Mesodermal cell (in vitro differentiated cells): ENCODE results near the gene STIM1.
A peak's percentile ranks its signal among the peaks of the same experiment; 100 is the strongest.

ENCODE experiments used
- H3K27ac ChIP-seq: 2 replicates; pipeline ENCODE4 v1.7.0; 2013; ENCODE audit warnings: mild to moderate bottlenecking, low read depth, low read length, moderate library complexity; ENCODE audit not compliant: severe bottlenecking
- H3K36me3 ChIP-seq: 2 replicates; pipeline ENCODE4 v1.7.1; 2013; ENCODE audit warnings: mild to moderate bottlenecking, low read length, moderate library complexity; ENCODE audit not compliant: control insufficient read depth, insufficient read depth
- H3K4me1 ChIP-seq: one replicate; pipeline ENCODE4 v1.7.1; 2013; ENCODE audit warnings: mild to moderate bottlenecking, low read length; ENCODE audit not compliant: insufficient read depth, control insufficient read depth, poor library complexity, severe bottlenecking
- H3K4me3 ChIP-seq: 2 replicates; pipeline ENCODE4 v1.7.0; 2013; ENCODE audit warnings: low read length, control low read depth, mild to moderate bottlenecking; ENCODE audit not compliant: insufficient read depth, poor library complexity, severe bottlenecking; ENCODE audit errors: extremely low read depth
- H3K9me3 ChIP-seq: 2 replicates; pipeline ENCODE4 v1.7.1; 2013; ENCODE audit warnings: mild to moderate bottlenecking, low read length, moderate library complexity; ENCODE audit not compliant: control insufficient read depth
- WGBS, 2 experiments: methylation state at CpG; one replicate each; pipeline ENCODE4 v1.1.5; 2013; ENCODE audit warnings: missing lambda C conversion rate in 2 of 2; ENCODE audit not compliant: insufficient coverage in 2 of 2; 5-methylcytosine and 5-hydroxymethylcytosine counted together

Gene STIM1

DNA sequence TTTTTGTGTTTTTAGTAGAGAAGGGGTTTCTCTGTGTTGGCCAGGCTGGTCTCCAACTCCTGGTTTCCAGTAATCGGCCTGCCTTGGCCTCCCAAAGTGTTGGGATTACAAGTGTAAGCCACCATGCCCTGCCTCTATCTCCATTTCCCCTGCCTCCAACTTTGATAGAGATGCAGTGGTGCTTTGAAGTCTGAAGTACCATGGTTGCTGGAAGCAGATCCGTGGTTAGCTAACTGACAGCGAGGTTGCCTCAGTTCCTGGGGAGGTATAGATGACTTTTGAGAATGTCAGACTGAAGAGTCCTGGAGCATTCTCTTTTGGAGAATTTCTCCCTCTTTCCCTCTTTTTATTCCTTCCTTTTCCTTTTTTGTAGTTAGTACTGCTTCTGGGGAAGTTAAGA lies 127.6 kb downstream of the STIM1 start:
- no peak overlapping the region for H3K4me3 ChIP-seq
- 93 to 100% methylated on average over 2 to 3 of the region's 3 CpGs for WGBS, 2 experiments
- H3K27ac ChIP-seq = no peak overlapping the region
- no peaks in the 10 kb centered on the region for H3K4me1 ChIP-seq
- H3K36me3 ChIP-seq = no peaks in the 10 kb centered on the region
- H3K9me3 ChIP-seq = no peaks in the 10 kb centered on the region

DNA sequence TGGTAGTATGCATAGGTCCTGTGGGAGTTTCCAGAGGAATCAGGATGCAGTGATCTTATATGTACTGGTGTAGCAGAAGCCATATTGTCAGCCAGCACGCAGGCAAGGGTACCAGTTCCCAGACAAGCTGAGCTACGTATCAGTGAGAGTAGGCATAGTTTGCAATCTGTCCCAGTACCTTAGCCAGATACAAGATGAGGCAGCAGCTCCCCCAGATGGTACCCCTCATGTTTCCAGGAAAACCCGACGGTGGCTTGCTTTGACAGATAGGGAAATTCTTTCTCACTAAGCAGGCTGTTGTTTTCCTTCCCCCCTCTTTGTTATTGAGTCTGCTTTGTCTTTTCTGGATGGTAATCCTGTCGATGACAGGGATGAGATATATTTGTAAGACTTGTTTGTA lies 129.4 kb downstream of the STIM1 start:
- no peak overlapping the region for H3K4me3 ChIP-seq
- H3K9me3 ChIP-seq = no peaks in the 10 kb centered on the region
- no peaks in the 10 kb centered on the region for H3K4me1 ChIP-seq
- WGBS, 2 experiments = 54 to 93% methylated on average over 2 of the region's 5 CpGs
- no peaks in the 10 kb centered on the region for H3K36me3 ChIP-seq
- H3K27ac ChIP-seq = no peak overlapping the region

DNA sequence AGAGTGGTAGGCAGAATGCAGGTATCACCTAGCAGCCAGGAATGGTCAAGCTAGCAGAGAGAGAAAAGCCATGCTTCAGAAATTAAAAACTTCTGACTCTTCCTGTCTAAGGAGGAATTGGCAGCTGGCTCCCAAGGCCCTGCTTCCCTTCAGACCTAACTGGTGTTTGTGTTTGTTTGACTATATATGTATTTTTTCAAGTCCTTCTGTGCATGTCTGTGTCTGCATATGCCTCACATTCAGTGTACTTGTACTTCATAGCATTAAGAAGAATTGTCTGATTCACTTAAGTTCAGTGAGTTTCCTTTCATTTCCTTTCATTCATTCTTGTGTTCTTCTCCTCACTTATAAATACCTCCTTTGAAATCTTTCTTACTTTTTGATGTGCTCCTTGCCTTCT lies 130.2 kb downstream of the STIM1 start:
- H3K36me3 ChIP-seq = no peaks in the 10 kb centered on the region
- H3K4me3 ChIP-seq = no peak overlapping the region
- no peak overlapping the region for H3K27ac ChIP-seq
- H3K4me1 ChIP-seq = no peaks in the 10 kb centered on the region
- no peaks in the 10 kb centered on the region for H3K9me3 ChIP-seq

DNA sequence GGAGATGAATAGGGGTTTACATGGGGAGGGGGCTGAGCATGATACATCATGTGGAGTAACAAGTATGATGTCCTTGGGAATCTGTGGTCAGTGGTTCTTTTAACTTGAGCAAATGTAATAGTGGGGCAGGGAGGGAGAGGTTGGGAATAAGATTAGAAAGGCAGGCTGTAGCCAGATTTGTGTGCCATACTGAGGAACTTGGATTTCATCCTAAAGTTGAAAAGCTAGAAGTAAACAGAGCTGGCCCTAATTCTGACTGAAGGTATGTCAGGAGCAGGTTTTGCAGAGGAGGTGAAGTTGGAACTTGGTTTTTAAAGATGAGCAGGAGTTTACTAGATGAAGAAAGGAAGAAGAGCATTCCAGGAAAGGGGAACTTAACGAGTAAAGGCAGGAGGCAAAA lies 130.8 kb downstream of the STIM1 start:
- Histone ChIP-seq H3K9me3 (no peaks in the 10 kb centered on the region), H3K4me3 (no peak overlapping the region), H3K36me3 (no peaks in the 10 kb centered on the region), H3K27ac (no peak overlapping the region), H3K4me1 (no peaks in the 10 kb centered on the region)
- WGBS, 2 experiments = 100% methylated on average over 1 of the region's 1 CpG; no CpG with 5 or more reads in 1 of the 2 experiments

DNA sequence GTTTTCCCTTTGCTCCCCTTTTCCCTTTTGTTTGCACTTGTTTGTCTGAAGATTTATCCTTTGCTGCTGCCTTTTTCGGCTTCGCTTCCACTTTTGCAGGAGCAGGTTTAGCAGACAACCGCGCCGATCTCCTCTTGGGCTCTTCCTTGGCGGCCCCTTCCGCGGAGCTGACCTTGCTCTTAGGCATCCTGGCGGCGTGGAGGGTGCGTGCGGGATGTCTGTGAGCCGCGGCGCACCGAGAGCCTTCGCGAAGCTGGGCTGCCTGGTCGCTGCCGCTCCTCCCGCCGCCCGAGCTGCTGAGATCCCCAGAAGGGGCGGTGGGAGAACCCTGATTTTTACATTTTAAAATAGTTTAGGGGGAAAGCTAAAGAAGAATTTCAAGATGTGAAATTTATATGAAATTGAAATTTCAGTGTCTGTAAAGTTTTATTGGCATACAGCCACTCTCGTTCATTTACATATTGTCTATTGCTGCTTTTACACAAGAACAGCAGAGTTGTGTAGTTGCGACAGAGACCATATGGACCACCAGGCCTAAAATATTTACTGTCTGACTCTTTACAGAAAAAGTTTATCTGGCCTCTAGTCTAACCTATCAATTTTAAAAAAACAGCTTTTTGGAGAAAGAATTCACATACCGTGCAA lies 133.9 kb downstream of the STIM1 start:
- Histone ChIP-seq H3K4me1 (no peaks in the 10 kb centered on the region), H3K36me3 (no peaks in the 10 kb centered on the region), H3K27ac (no peak overlapping the region), H3K9me3 (peaks cover 7% of the 10 kb centered on the region), H3K4me3 (no peak overlapping the region)
- 80 to 82% methylated on average over 11 to 26 of the region's 27 CpGs for WGBS, 2 experiments

DNA sequence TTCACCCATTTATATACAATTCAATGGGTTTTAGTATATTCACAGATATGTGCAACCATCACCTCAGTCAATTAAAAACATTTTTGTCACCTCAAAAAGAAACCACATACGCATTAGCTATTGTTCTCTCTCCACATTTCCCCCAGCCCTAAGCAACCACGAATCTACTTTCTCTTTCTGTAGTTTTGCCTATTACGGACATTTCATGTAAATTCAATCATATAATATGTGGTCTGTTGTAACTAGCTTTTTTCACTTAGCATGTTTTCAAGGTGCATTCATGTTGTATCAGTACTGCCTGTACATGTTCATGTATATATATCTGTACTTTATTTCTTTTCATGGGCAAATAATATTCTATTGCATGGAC lies 134.4 kb downstream of the STIM1 start:
- Histone ChIP-seq H3K4me3 (no peak overlapping the region), H3K4me1 (no peaks in the 10 kb centered on the region)
- WGBS, 2 experiments = 100% methylated on average over 1 of the region's 3 CpGs; no CpG with 5 or more reads in 1 of the 2 experiments

DNA sequence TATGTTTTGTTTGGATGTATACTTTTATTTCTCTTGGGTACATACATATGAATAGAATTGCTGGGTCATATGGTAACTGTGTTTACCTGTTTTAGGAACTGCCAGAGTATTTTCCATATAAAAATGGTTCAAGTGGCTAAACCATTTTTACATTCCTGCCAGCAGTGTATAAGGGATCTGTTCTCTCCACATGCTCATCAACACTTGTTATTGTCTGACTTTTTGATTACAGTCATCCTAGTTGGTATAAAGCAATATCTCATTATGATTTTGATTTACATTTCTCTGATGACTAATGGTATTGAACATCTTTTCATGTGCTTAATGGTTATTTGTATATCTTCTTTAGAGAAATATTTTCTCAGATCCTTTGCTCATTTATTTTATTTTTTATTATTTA lies 134.9 kb downstream of the STIM1 start:
- no peaks in the 10 kb centered on the region for H3K36me3 ChIP-seq
- no peak overlapping the region for H3K27ac ChIP-seq
- no peaks in the 10 kb centered on the region for H3K4me1 ChIP-seq
- H3K9me3 ChIP-seq = peaks cover 17% of the 10 kb centered on the region
- H3K4me3 ChIP-seq = no peak overlapping the region

More for the DNA sequence above, 134.4 kb downstream of the STIM1 start:
- Histone ChIP-seq H3K9me3 (peaks cover 12% of the 10 kb centered on the region), H3K36me3 (no peaks in the 10 kb centered on the region), H3K27ac (no peak overlapping the region)

DNA sequence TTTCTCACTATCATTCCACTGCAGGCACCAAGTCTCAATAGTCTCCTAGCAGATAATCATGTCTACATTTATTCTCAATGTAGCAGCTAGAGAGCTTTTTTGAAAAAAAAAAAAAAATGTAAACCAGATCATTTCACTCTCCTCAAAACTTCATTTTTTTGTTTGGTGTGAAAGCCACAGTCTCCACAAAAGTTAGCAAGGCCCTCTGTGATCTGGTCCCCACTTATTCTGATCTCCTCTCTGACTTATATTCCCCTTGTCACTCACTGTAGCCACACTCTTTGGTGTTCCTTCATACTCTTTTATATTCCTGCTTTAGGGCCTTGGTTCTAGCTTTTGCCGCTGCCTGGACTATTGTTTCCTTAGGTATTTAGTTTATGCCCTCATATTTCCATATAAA lies 137.5 kb downstream of the STIM1 start:
- no peak overlapping the region for H3K27ac ChIP-seq
- no peaks in the 10 kb centered on the region for H3K36me3 ChIP-seq
- peaks cover 7% of the 10 kb centered on the region for H3K4me1 ChIP-seq
- H3K9me3 ChIP-seq = peaks cover 19% of the 10 kb centered on the region
- H3K4me3 ChIP-seq = no peak overlapping the region
- no CpG with 5 or more reads among the region's 1 CpG for WGBS, 2 experiments

DNA sequence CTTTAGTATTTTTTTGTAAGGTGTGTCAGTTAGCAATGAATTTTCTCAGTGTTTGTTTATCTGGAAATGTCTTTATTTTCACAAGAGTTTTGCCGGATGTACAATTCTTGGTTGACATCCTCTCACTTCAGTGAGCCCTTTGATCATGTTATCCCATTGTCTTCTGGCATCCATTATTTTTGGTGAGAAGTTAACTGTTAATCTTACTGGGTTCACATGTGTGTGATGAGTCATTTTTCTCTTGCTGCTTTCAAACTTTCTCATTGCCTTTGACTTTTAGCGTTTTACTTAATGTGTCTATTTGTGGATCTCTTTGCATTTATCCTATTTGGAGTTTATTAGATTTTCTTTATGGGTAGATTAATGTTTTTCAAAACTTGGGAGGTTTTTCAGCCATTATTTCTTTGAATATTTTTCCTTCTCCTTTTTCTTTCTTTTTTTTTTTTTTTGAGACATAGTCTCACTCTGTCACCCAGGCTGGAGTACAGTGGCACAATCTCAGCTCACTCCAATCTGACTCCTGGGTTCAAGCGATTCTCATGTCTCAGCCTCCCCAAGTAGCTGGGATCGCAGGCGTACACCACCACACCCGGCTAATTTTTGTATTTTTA lies 138.7 kb downstream of the STIM1 start:
- H3K4me1 ChIP-seq = peaks cover 7% of the 10 kb centered on the region
- 100% methylated on average over 1 of the region's 6 CpGs for WGBS, 2 experiments
- peaks cover 22% of the 10 kb centered on the region for H3K9me3 ChIP-seq
- no peaks in the 10 kb centered on the region for H3K36me3 ChIP-seq
- no peak overlapping the region for H3K4me3 ChIP-seq
- no peak overlapping the region for H3K27ac ChIP-seq

DNA sequence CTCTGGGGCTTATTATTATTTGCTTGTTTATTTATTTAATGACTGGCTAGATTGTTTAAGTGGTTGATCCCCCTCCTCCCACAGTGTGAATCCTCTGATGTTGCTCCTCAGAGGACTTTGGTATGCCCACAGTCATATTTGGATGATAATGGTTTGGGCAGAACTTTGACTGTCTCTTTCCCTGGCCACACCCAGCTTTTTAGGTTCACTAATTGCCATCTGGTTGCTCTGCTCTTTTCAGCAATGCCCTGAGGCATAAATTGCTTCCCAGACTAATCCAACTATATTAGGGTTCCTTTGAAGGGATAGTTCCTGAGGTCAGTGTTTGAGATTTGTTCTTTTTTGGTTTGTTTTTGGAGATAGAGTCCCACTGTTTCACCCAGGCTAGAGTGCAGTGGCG lies 139.8 kb downstream of the STIM1 start:
- H3K9me3 ChIP-seq = peaks cover 26% of the 10 kb centered on the region
- no peak overlapping the region for H3K4me3 ChIP-seq
- 80 to 100% methylated on average over 1 of the region's 1 CpG for WGBS, 2 experiments
- H3K36me3 ChIP-seq = no peaks in the 10 kb centered on the region
- peak overlapping the region; percentile 90 for H3K27ac ChIP-seq
- H3K4me1 ChIP-seq = peaks cover 7% of the 10 kb centered on the region

DNA sequence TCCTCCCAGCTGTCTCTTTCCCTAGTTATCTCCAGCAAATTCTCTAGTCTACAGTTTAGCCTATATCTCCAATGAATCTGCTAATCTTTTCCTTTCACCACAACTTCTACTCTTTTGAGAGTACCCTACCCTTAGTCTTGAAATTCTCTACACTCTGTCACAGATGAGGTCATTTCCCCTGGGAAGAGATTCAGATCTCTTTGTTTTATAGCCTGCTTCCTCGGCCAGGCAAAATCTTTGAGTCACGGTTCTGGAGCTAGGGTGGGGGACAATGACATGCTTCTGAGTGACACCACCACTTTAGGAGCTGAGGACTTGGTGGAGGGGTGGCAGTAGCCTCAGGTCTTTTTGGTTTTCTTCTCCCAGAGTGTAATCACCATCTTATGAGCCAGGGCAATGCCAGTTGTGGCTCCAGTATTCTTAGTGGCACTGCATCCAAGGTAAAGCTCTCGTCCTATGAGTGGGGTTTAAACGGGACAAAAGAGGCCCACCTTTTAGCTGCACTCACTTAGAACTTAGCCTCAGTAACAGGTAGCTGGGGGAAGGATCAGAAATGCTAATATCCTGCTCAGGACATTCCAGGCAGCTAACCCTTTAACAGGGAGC lies 140.6 kb downstream of the STIM1 start:
- WGBS, 2 experiments = 73 to 76% methylated on average over 3 to 4 of the region's 4 CpGs

More for the DNA sequence above, 140.6 kb downstream of the STIM1 start:
- Histone ChIP-seq H3K4me3 (no peak overlapping the region), H3K4me1 (peaks cover 7% of the 10 kb centered on the region), H3K9me3 (peaks cover 26% of the 10 kb centered on the region), H3K27ac (peak overlapping the region; percentile 90), H3K36me3 (no peaks in the 10 kb centered on the region)
